NCI-H2171 (cell line): ENCODE measurements around the gene ZSWIM3.
"Not testable (repeated sequence)": the region's sequence is repeated elsewhere in the genome, so short reads cannot be mapped to it uniquely, and the experiment has no call there.

Source experiments
- DNase-seq: peaks from one replicate; lab custom pipeline; 2025; lab: John Stamatoyannopoulos, UW

The ZSWIM3 gene

DNA sequence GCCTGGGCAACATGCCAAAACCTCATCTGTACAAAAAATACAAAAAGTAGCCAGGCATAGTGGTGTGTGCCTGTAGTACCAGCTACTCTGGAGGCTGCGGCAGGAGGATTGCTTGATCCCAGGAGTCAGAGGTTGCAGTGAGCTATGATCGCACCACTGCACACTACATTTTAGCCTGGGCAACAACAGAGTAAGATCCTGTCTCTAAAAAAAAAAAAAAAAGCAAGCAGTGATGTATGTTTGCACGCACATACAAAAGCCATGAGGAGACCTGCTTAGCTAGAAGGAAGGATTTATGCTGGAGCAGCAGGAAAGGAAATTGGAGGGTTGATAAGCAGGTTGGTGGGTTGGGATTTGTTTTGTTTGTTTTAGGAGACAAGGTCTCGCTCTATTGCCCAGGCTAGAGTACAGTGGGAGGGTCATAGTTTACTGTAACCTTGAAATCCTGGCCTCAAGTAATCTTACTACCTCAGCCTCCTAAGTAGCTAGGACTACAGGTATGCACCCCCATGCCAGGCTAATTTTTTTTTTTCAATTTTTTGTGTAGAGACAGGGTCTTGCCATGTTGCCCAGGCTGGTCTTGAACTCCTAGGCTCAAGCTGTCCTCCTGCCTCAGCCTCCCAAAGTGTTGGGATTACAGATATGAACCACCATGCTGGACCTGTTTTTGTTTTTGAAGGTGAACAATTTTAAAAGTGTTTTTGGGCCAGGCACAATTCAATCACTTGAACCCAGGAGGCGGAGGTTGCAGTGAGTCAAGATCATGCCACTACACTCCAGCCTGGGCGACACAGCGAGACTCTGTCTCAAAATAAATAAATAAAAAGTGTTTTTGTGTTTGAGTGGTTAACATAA lies 4.0 kb downstream of the ZSWIM3 start:
- no peak for DNase-seq

DNA sequence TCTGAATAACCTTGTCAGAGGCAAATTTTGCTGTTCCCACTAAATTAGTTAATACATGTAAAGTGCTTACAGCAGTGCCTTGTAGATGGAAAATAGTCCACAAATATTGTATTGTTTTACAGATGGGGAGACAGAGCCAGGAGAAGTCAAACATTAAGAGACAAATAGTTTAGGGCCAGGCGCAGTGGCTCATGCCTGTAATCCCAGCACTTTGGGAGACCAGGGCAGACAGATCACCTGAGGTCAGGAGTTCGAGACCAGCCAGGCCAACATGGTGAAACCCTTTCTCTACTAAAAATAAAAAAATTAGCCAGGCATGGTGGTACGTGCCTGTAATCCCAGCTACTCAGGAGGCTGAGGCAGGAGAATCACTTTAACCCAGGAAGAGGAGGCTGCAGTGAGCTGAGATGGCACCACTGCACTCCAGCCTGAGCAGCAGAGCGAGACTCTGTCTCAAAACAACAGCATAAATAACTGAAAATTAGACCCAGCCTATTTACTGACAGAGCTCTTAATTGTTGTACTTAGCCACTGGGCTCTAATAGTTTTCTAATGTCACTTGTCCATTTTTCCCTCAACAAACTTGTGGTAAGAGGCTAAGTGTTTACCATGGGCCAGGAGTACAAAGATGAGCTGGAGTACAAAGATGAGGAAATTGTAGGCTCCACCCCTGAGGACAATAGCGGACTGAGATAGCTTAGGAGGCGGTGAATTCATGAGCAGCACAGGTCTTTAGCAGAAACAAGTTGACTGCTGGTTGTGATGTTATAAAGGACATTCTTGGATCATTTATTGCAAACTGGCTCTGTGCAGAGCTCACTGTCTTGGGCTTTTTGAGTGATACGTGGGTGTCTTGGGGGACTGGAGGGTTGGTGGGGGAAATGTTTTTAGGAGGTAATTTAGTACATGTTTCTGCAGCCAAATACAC lies 6.4 kb downstream of the ZSWIM3 start:
- DNase-seq: no peak

DNA sequence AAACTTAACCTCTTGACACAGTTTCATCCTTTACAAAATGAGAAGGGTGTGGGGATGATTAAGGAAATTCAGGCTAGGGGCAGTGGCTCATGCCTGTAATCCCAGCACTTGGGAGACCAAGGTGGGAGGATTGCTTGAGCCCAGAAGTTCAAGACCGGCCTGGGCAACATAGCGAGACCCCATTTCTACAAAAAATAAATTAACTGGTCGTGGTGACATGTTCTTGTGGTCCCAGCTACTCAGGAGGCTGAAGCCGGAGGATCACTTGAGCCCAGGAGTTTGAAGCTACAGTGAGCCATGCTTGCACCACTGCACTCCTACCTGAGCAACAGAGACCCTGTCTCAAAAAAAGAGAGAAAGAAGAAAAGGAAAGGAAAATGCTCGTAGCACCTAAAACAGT lies 9.0 kb downstream of the ZSWIM3 start:
- no peak for DNase-seq

DNA sequence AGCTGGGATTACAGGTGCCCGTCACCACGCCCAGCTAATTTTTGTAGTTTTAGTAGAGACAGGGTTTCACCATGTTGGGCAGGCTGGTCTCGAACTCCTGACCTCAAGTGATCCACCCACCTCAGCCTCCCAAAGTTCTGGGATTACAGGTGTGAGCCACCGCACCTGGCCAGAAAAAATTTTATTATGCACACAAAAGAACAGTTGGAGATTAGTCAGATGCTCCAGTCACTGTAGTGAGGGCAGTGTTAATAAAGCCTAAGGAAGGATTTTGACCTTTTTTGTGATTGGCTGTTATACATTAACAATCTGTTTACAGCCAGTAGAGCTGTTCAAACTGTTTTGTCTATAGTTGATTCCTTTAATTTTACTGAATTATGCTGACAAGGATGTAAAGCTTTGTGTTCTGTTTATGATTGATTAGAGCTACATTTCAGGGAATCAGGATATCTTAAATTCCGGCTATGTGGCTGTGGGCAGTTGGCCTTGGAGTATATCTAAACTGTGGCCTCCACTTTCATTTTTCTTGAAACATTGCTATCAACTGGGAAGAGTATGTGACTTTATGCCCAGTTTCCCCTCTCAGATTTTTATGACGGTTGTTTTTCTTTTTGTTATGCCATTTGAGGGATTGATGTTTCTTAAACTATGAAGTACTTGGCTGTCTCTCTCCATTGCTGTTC lies 9.9 kb downstream of the ZSWIM3 start:
- no peak for DNase-seq

DNA sequence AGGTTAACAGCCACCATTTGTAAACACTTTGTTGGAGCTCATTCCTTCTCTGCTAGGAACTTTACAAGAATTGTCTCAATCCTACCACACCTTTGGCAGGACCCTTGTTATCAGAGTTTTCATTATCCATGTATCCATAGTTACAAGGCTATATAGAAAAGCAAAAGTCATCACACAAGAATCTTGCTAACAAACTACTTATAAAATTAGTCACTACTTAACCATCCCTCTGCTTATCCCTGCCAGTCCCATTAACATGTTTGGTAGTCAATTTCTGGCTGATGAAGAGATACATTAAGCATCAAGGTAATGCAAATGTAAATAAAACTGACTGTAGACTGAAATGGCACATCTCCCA lies 10.4 kb downstream of the ZSWIM3 start:
- DNase-seq: no peak

DNA sequence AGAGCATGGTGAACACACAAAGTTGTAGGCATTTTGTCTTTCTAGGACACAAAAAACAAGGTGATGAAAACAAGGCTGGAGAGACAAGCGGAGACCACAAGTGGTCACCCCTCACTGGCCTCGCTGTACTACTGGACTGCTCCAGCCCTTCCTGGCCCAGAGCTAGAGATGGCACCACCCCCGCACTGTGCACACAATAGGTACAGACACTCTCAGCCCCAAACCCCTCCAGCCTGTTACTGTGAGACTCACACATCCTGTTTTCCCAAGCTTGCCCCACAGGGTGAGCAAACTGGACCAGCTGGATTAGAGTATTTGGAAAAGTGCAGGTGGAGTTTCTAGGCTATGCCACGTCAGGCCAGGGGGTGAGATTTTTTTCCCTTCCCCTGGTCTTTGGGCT lies 15.2 kb downstream of the ZSWIM3 start:
- no peak for DNase-seq

DNA sequence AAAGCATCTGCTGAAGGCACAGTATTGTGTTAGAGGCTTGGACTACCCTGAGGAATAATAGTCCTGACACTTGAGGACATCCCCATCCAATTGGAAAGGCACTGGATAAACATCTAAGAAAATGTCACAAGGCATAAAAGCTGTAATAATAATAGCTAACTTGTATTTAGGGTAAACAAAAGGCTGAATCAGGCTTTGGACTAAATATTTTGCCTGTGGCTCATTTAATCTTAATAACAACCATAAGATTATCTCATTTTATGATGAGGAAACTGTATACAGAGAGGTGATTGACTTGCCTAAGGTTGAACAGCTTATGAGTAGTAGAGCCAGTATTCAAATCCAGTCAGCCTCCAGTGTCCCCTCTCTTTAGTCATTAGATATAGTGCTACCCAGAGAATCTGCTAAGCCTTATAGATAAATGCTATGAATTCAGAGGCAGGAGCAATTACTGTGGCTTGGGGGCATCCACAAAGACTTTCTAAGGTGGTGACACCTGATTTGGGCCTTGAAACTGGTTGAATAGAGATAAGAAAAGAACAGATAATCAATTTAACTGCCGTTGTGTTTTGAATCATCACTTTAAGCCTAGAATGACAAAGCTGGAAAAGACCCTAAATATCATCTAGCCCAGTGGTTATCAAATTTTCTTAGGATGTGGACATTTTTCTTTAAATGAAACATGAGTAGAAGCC lies 16.1 kb downstream of the ZSWIM3 start:
- no peak for DNase-seq

DNA sequence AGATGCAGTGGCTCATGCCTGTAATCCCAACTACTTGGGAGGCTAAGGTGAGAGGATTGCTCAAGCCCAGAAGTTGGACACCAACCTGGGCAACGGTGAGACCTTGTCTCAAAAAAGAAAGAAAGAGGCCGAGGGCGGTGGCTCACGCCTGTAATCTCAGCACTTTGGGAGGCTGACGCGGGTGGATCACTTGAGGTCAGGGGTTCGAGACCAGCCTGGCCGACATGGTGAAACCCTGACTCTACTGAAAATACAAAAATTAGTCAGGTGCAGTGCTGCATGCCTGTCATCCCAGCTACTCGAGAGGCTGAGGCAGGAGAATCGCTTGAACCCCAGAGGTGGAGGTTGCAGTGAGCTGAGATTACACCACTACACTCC lies 16.7 kb downstream of the ZSWIM3 start:
- not testable (repeated sequence) for DNase-seq

DNA sequence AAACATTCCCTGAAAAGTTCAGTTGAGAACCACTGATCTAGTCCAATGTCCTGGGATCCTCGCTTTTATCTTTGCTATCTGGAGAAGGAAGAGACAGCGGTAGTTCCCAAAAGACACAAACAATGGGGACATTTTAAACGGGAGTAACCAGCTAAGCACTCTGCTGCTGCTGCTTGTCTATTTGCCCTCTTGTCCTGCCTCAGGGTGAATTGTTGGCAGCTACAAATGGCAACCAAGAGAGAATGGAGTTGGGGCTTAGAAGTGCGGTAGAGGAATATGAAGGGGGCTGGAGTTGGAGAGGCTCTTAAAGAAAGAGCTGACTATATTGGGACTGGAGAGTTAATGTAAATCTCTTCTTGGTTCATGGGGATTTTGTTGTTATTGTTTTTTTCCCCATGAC lies 17.2 kb downstream of the ZSWIM3 start:
- DNase-seq: no peak

DNA sequence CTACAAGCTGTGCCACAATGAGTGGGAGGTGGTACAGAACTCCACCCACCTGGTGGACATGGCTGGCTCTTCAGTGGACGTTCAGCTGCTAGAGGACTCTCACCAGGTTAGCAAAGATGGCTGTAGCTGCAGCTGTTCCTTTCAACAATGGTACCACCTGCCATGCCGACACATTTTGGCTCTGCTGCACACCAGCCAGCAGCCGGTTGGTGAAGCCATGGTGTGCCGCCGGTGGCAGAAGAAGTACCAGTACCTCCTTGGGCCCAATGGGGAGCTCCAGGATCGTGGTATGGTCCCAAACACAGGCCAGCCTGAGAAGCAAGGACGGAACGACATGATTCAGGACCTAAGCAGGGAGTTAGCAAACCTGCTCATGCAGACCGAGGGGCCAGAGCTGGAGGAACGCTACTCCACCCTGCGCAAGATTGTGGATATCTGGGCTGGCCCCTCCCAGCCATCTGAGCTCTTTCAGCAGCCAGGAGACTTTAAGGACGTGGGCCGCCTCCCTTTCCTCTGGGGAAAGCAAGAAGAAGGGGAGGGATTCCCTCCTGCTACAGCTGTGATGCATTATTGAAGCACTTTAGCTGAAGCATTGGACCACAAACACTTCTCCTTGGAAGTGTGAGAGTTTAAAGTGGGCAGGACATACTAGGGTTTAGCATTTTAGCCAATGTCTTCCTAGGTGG lies 20.8 kb downstream of the ZSWIM3 start:
- DNase-seq: no peak

DNA sequence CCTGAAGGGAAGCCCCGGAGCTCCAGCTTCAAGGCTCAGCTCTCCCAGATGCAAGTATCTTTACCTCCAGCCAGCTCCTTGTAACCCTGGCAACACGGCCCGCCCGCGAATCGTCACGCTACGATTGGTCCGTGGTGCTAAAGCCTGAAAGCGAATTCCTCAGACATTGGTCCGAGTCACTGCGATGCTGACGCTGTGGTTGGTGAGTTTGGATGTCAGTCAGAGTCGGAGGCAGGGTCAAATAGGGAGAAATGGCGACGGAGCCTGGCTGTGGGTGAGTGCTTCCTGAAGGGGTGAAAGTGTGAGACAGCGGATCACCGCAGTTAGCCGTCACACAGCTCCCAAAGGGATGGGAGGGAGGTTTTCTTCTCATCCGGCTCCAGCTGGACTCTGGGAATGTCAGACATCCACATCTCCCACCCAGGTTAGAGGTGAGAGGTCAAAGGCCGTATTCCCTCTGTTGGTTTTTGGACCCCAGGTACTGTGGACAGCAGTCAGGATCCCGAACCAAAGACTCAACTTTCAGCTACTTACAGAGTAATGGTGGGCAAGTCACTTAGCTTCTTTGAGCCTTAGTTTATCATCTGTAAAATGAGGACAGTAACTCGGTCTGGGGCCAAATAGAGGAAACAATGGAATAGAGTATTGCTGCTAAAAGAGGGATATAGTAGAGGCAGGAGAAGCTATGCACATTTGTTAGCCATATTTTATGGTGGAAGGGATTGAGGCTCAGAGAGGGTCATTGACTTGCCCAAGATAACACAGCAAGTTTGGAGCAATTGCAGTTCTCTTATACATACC lies 23.8 kb downstream of the ZSWIM3 start, which contains the start of gene ZSWIM1:
Gene ZSWIM1 (plus strand): TSS at position 240 of the 801 bp plus-strand sequence. CDS start 1,366 bp downstream, outside the sequence.
- peak; percentile 99 for DNase-seq

DNA sequence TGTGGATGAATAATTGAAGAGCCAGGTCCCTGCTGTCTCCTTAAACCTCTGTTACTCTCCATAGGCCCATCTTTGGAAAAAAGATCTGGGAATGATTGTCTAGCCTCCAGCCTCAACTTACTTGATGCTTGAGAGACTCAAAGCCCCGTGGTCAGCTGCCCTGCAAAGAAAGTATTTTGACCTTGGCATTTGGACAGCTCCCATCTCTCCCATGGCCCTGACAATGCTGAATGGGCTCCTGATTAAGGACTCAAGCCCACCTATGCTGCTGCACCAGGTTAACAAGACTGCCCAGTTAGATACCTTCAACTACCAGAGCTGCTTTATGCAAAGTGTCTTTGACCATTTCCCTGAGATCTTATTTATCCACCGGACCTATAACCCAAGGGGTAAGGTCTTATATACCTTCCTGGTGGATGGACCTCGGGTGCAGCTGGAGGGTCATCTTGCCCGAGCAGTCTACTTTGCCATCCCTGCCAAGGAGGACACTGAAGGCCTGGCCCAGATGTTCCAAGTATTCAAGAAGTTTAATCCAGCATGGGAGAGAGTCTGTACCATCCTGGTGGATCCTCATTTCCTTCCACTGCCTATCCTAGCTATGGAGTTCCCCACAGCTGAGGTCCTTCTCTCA lies 25.2 kb downstream of the ZSWIM3 start:
- DNase-seq: no peak

DNA sequence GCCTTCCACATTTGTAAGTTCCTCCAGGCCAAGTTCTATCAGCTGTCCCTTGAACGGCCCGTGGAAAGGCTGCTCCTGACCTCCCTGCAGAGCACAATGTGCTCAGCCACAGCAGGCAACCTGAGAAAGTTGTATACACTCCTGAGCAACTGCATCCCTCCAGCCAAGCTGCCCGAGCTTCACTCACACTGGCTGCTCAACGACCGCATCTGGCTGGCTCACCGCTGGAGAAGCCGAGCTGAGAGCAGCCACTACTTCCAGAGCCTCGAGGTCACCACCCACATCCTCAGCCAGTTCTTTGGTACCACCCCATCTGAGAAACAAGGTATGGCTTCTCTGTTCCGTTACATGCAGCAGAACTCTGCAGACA lies 25.7 kb downstream of the ZSWIM3 start:
- DNase-seq: no peak

DNA sequence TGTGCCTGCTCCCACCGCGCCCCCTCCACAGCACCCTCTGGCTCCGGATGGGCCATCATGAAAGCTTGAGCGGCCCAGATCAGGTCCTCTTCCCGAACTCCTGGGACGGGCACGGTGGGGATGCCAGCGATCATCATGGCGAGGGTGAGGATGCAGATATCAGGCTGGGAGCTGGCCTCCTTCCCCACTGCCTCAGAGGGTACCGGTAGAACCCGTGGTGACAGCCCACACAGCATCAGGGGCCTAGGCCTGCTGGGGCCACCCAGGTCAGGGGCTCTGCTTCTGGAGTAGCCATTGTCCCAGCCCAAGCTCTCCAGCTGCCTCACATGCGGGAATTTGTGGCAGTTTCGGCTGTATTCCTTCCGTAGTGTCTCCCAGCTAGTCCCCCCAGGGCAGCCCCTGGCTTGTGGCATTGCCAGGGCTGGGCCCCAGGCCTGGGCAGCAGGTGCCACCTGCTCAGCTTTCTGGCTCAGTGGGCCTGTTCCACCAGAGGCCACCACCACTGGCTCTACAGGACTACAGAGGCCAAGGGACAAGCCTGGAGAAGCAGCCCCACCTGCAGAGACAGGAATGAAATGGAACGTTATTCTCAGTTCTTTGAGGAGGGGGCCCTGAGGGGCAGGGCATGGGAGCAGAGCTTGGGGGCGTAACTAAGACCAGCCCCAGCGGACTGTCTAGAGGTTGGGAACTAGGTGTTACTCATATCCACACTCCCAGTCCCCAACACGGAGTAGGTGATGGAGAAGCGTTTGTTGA lies 29.4 kb downstream of the ZSWIM3 start:
- no peak for DNase-seq

DNA sequence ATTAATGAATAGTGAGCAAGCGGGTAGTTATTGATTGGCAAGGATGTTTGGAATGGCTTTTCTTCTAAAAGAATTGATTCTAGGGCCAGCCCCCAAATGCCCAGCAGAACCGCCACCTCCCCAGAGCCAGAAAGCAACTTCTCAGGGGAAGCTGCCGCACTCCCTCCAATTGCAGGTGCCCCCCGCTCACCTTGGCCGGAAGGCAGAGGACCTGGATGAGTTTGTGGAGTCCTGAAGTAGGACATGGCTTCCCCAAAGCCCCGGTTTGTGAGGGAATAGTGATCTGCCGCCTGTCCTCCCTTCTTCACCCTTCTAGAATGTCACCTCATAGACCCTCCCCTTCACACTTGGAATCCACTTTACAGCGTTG lies 29.9 kb downstream of the ZSWIM3 start, which contains the start of gene SPATA25:
Gene SPATA25 (minus strand): TSS at position 277 of the 370 bp plus-strand sequence. CDS start 32 bp downstream, at position 245.
- DNase-seq: no peak

DNA sequence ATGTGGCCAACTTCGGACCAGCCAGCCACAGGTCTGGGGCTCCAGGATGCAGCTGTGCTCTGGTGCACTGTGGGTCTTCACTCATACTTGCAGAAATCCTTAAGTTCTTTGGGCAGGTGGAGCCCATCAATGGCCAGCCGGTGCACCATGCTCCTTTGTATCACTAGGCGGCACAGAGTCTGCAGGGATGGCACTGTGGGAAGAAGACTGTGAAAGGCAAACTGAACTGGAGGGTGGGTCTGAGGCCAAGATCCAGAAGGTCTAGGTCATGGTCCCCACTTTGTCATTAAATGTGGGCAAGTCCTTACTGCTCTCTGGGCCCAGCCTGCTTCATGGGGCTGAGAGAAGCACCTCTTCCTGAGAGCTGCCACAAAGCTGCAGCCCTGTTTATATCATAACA lies 31.3 kb downstream of the ZSWIM3 start:
- DNase-seq: no peak

DNA sequence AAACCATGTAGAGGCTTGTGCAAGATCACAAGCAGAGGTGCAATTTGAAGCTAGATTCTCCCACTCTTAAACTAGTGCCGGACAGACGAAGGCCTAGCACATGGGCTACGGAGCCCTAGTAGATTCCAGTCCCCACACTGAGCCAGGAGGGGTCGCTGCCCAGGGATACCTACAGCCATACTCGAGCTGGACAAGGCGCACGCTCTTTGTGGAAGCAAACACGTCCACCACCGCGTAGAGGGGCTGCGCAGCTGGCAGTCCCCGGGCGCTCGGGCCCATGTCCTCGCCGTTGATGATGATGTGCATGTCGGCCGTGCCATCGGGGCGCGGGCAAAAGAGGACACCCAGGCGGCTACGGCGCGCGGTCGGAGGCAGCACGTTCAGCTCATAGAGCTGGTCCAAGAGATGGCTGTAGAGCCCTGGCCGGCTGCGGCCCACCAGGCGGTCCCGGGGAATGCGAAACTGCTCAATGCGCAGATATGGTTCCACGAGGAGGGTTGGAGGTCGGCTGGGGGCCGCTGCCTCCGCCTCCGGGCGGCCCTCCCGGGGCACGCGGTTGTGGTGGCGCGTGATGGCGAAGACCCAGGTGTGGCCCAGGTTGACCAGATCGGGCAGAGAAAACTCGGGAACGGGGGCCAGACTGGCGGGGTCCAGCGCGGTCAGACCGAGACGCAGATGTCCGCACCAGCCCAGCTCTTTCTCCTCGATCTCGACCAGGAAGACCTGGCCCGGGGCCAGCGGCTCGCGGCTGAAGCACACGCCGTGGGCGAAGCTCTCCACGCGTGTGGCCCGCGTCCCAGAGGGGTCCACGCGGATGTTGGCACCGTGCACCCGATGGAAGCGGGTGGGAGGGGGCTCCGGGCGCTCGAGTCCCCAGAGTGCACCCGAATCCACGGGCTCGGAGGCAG lies 32.9 kb downstream of the ZSWIM3 start:
- no peak for DNase-seq
